Esophagus muscularis mucosa (tissue), 4 donors: ENCODE data around the gene RIPK3.

Experiments used
- EP300 ChIP-seq: sonication (generic); formaldehyde crosslinking; IDR thresholded peaks from one replicate; pipeline ENCODE4 v1.6.1; 2017; ENCODE audit warnings: antibody characterized with exemption
- POLR2A ChIP-seq: fragments of 450-650 bp; IDR thresholded peaks from one replicate; pipeline ENCODE4 v1.6.1; 2017; ENCODE audit warnings: antibody characterized with exemption, moderate library complexity, mild to moderate bottlenecking, low read depth
- POLR2AphosphoS5 ChIP-seq, 2 donors: sonication (generic); formaldehyde crosslinking; IDR thresholded peaks; one replicate each; pipeline ENCODE4 v1.6.1; 2017; ENCODE audit warnings: antibody characterized with exemption in 2 of 2
- TF ChIP-seq, protein P1 (sequence below), 3 experiments: fragments of 200-600 bp in 2 of 3; fragments of 450-650 bp in 1 of 3; sonication (generic) in 2 of 3; IDR thresholded peaks; one replicate each; pipeline ENCODE4 v1.5.1; 2017 to 2019; ENCODE audit warnings: antibody characterized with exemption in 3 of 3, mild to moderate bottlenecking in 2 of 3, moderate library complexity in 1 of 3

DNA sequence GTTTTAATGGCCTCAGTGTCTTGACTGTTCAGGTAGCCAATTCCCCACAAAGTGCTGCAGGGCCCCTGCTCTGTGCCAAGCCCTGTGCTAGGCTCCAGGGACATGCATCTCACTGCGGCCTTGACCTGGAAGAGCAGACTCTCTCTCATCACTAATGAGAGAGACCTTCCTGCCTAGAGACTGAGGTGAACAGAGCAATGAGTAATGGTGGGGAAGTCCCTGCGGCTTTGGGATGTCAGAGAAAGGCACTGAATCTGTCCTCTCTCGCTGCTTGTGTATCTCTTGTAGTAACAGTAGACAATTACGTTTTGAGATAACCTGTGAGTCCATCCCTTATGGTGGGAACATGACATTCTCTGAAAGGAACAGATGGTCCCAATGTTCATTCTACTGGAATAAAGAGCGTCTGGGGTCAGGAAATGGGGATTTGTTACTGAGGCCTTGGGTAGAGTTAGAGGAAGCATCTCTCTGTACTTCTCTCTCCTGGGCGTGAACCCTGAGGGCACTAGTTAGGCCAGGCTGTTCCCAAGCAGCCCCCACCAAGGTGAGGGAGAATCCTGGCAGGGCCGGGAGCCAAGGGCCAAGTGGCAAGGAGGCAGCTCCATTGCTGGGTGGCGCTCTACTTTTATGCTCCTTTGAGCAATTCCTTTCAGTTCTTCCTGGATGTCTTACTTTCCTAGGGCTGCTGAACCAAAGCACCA is 41.7 kb upstream of the RIPK3 start:
- TF ChIP-seq, protein P1, sequence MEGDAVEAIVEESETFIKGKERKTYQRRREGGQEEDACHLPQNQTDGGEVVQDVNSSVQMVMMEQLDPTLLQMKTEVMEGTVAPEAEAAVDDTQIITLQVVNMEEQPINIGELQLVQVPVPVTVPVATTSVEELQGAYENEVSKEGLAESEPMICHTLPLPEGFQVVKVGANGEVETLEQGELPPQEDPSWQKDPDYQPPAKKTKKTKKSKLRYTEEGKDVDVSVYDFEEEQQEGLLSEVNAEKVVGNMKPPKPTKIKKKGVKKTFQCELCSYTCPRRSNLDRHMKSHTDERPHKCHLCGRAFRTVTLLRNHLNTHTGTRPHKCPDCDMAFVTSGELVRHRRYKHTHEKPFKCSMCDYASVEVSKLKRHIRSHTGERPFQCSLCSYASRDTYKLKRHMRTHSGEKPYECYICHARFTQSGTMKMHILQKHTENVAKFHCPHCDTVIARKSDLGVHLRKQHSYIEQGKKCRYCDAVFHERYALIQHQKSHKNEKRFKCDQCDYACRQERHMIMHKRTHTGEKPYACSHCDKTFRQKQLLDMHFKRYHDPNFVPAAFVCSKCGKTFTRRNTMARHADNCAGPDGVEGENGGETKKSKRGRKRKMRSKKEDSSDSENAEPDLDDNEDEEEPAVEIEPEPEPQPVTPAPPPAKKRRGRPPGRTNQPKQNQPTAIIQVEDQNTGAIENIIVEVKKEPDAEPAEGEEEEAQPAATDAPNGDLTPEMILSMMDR (IDR thresholded peaks at IDR 0.05): no peak
- TF ChIP-seq POLR2A: no peak
- TF ChIP-seq EP300: no peak
- no peak for TF ChIP-seq POLR2AphosphoS5 (IDR thresholded peaks at IDR 0.05)
